Measurements from ENCODE around the gene BAZ2B. TPM values are rescaled to one million over a fixed set of nuclear protein-coding genes. Genes with fewer than 3 reads are reported as not detected.

Gene BAZ2B
- total RNA-seq, 1 donor from 2014 or later, result 101 TPM

- Mint-ChIP-seq H3K27ac (no peak overlapping the region), H3K27me3 (ENCODE audit: insufficient read depth, low read depth) (no peaks in the 10 kb centered on the region), H3K36me3 (peaks cover 27% of the 10 kb centered on the region), H3K4me1 (no peaks in the 10 kb centered on the region), H3K4me3 (no peak overlapping the region), H3K9me3 (peaks cover 8% of the 10 kb centered on the region)
- no peak for DNase-seq (ENCODE audit: low spot score)
- TF ChIP-seq CTCF (IDR thresholded peaks at IDR 0.05), result no peak
- no peaks in the 10 kb centered on the region for H3K36me3 ChIP-seq
- no peak overlapping the region for H3K4me3 ChIP-seq
- no peaks in the 10 kb centered on the region for H3K27me3 ChIP-seq
- no peak overlapping the region for H3K27ac ChIP-seq
- H3F3A ChIP-seq (ENCODE audit: low read depth), result peaks cover 8% of the 10 kb centered on the region
- H3K4me2 ChIP-seq, result no peak overlapping the region
- H4K20me1 ChIP-seq (ENCODE audit: low read depth), result no peaks in the 10 kb centered on the region
- H3K9ac ChIP-seq, result no peak overlapping the region
- no peak overlapping the region for H2AFZ ChIP-seq (replicated peaks)
- H3K9me3 ChIP-seq (ENCODE audit: low read depth), result no peaks in the 10 kb centered on the region
- H3K79me2 ChIP-seq (ENCODE audit: low read depth), result no peaks in the 10 kb centered on the region
- no peaks in the 10 kb centered on the region for H3K4me1 ChIP-seq
Measured at GRCh38 chr2:159419403-159419802, 196.9 kb downstream of the BAZ2B start.

GRCh38 chr2:159411460-159411859 lies 204.9 kb downstream of the BAZ2B start:
- Mint-ChIP-seq H3K36me3 (peaks cover 15% of the 10 kb centered on the region), H3K4me1 (no peaks in the 10 kb centered on the region), H3K4me3 (no peak overlapping the region), H3K27ac (no peak overlapping the region), H3K9me3 (no peaks in the 10 kb centered on the region), H3K27me3 (ENCODE audit: insufficient read depth, low read depth) (peaks cover 2% of the 10 kb centered on the region)
- no peak overlapping the region for H2AFZ ChIP-seq (replicated peaks)
- no peak overlapping the region for H3K4me3 ChIP-seq
- TF ChIP-seq CTCF (IDR thresholded peaks at IDR 0.05) (no peak), EZH2phosphoT487 (IDR thresholded peaks at IDR 0.05) (no peak), EZH2 (IDR thresholded peaks at IDR 0.05) (no peak)
- no peaks in the 10 kb centered on the region for H3F3A ChIP-seq (ENCODE audit: low read depth)
- H3K79me2 ChIP-seq (ENCODE audit: low read depth), result no peaks in the 10 kb centered on the region
- H3K9me3 ChIP-seq (ENCODE audit: low read depth), result no peaks in the 10 kb centered on the region
- no peak overlapping the region for H3K27ac ChIP-seq
- H4K20me1 ChIP-seq (ENCODE audit: low read depth), result no peaks in the 10 kb centered on the region
- H3K4me2 ChIP-seq, result no peak overlapping the region
- H3K9ac ChIP-seq, result no peak overlapping the region
- no peaks in the 10 kb centered on the region for H3K4me1 ChIP-seq
- no peaks in the 10 kb centered on the region for H3K27me3 ChIP-seq
- no peak for DNase-seq (ENCODE audit: low spot score)
- peaks cover 18% of the 10 kb centered on the region for H3K36me3 ChIP-seq

DNA sequence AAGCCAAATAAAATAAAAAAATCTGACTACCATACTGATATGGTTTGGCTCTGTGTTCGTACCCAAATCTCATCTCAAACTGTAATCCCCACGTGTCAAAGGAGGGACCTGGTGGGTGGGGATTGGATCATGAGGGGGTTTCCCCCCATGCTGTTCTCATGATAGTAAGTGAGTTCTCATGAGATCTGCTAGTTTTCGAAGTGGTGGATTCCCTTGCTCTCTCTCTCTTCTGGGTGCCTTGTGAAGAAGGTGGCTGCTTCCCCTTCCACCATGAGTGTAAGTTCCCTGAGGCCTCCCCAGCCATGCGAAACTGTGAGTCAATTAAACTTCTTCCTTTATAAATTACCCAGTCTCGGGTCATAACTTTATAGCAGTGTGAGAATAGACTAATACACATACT lies 206.1 kb downstream of the BAZ2B start:
- no peaks in the 10 kb centered on the region for H3K27me3 ChIP-seq
- no peak overlapping the region for H3K4me3 Mint-ChIP-seq
- H3K4me1 Mint-ChIP-seq, result no peaks in the 10 kb centered on the region

More for the DNA sequence above, 206.1 kb downstream of the BAZ2B start:
- peaks cover 20% of the 10 kb centered on the region for H3K36me3 Mint-ChIP-seq
- no peaks in the 10 kb centered on the region for H3K9me3 ChIP-seq (ENCODE audit: low read depth)
- H3K9me3 Mint-ChIP-seq, result no peaks in the 10 kb centered on the region
- no peaks in the 10 kb centered on the region for H3K79me2 ChIP-seq (ENCODE audit: low read depth)
- H3F3A ChIP-seq (ENCODE audit: low read depth), result no peaks in the 10 kb centered on the region
- peaks cover 2% of the 10 kb centered on the region for H3K27me3 Mint-ChIP-seq (ENCODE audit: insufficient read depth, low read depth)
- H3K4me3 ChIP-seq, result no peak overlapping the region
- H3K27ac ChIP-seq, result no peak overlapping the region
- DNase-seq (ENCODE audit: low spot score), result no peak
- H3K4me2 ChIP-seq, result no peak overlapping the region
- no peak for TF ChIP-seq CTCF (IDR thresholded peaks at IDR 0.05)
- TF ChIP-seq EZH2 (IDR thresholded peaks at IDR 0.05), result no peak
- no peak for TF ChIP-seq EZH2phosphoT487 (IDR thresholded peaks at IDR 0.05)
- no peaks in the 10 kb centered on the region for H3K4me1 ChIP-seq
- H3K36me3 ChIP-seq, result peaks cover 24% of the 10 kb centered on the region
- H3K27ac Mint-ChIP-seq, result no peak overlapping the region
- H2AFZ ChIP-seq (replicated peaks), result no peak overlapping the region
- no peak overlapping the region for H3K9ac ChIP-seq
- no peaks in the 10 kb centered on the region for H4K20me1 ChIP-seq (ENCODE audit: low read depth)
